A673 (cell line): ENCODE data around the gene IL26. TPM values are rescaled to one million over a fixed set of nuclear protein-coding genes. Genes with fewer than 3 reads are reported as not detected.

ENCODE experiments used
- BruUV-seq: library from RNA; stranded (reverse); fragments of 400-500 nt; replicated peaks from 2 replicates; lab custom pipeline; 2021; lab: Mats Ljungman, UMichigan
- CTCF ChIA-PET: fragments of 300-600 bp; sonication (Branson Sonifier 250); formaldehyde crosslinking; loops from one replicate; lab custom pipeline; 2022; ENCODE audit warnings: antibody characterized with exemption; lab: Charles Lee
- POLR2A ChIA-PET: fragments of 300-600 bp; sonication (Branson Sonifier 250); formaldehyde crosslinking; loops from one replicate; lab custom pipeline; 2022; ENCODE audit warnings: antibody characterized with exemption; ENCODE audit not compliant: low non-redundant PET; lab: Charles Lee
- DNase-seq: peaks from one replicate; pipeline ENCODE4 v3.0.0-alpha.2; 2015; ENCODE audit warnings: low spot score
- H3K27ac ChIP-seq: fragments of 200-600 bp; sonication (generic); 2 replicates; pipeline ENCODE4 v1.5.1; 2016; ENCODE audit warnings: mixed run types, low read depth, mild to moderate bottlenecking, mixed read lengths, antibody characterized with exemption, low read length; ENCODE audit not compliant: poor library complexity, severe bottlenecking
- H3K27me3 ChIP-seq: fragments of 200-600 bp; sonication (generic); replicated peaks from 2 replicates; pipeline ENCODE4 v1.6.1; 2017; ENCODE audit warnings: mixed run types, low read depth, mild to moderate bottlenecking, mixed read lengths, antibody characterized with exemption, low read length; ENCODE audit not compliant: insufficient read depth, poor library complexity
- H3K36me3 ChIP-seq: fragments of 200-600 bp; sonication (generic); 2 replicates; pipeline ENCODE4 v1.6.1; 2016; ENCODE audit warnings: mixed run types, mild to moderate bottlenecking, mixed read lengths, antibody characterized with exemption, low read length; ENCODE audit not compliant: insufficient read depth, poor library complexity, severe bottlenecking
- H3K4me1 ChIP-seq: fragments of 200-600 bp; sonication (generic); 2 replicates; pipeline ENCODE4 v1.6.1; 2017; ENCODE audit warnings: mixed run types, mild to moderate bottlenecking, mixed read lengths, antibody characterized with exemption, low read length; ENCODE audit not compliant: insufficient read depth, poor library complexity, severe bottlenecking
- H3K4me3 ChIP-seq: fragments of 200-600 bp; sonication (generic); 2 replicates; pipeline ENCODE4 v1.5.1; 2016; ENCODE audit warnings: low read depth, mixed run types, mild to moderate bottlenecking, mixed read lengths, low read length; ENCODE audit not compliant: poor library complexity, severe bottlenecking
- H3K9me3 ChIP-seq: fragments of 200-600 bp; sonication (generic); 2 replicates; pipeline ENCODE4 v1.6.1; 2016; ENCODE audit warnings: mixed run types, low read depth, mild to moderate bottlenecking, mixed read lengths, antibody characterized with exemption, low read length; ENCODE audit not compliant: poor library complexity, severe bottlenecking
- EZH2 ChIP-seq: fragments of 200-600 bp; sonication (generic); IDR thresholded peaks from 2 replicates; pipeline ENCODE4 v1.6.1; 2017; ENCODE audit warnings: borderline replicate concordance, low read depth, mild to moderate bottlenecking, mixed read lengths, antibody characterized with exemption, low read length; ENCODE audit not compliant: poor library complexity, severe bottlenecking
- intact Hi-C: fragments of 100-400 bp; cut with micrococcal nuclease; formaldehyde crosslinking; loops from one replicate; pipeline ENCODE4 v1.10.0; 2022; ENCODE audit not compliant: unreplicated experiment
- total RNA-seq: library from RNA; stranded (reverse); gene quantifications from 2 replicates; pipeline ENCODE4 v1.2.3, GENCODE V29; 2021
- TF ChIP-seq, protein P1 (sequence below): fragments of 300-800, 200-600 bp; sonication (generic); conservative IDR thresholded peaks from 2 replicates; pipeline ENCODE4 v1.5.1; 2017; ENCODE audit warnings: low read depth, mild to moderate bottlenecking, antibody characterized with exemption, low read length, moderate library complexity, mixed read lengths

IL26 gene
- total RNA-seq, 1 experiment from 2014 or later = not detected

DNA sequence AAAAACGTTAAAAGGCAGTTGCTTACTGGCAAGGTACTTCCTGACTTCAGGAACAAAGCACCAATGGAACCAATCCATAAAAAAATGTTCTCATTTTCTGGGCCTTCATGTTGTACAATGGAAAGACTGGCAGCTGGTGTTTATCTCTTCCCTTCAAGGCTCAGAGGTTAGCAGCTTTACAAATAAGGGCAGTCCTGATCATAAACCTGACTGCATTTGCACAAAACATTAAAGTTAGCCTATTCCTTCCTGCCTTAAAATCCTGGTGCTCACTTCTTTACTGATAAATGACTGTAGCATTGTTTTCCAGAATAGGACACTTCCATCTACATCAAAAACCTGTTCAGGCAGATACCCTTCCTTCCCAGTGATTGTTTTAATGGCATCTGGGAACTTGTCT is 19.2 kb downstream of the IL26 start:
- Histone ChIP-seq H3K4me3 (no peak overlapping the region), H3K27me3 (peaks cover 8% of the 10 kb centered on the region), H3K4me1 (no peaks in the 10 kb centered on the region), H3K9me3 (no peaks in the 10 kb centered on the region), H3K27ac (no peak overlapping the region), H3K36me3 (no peaks in the 10 kb centered on the region)
- POLR2A ChIA-PET = no interaction called here
- BruUV-seq = no TSS peak
- intact Hi-C loops = no loop called here
- CTCF ChIA-PET = no interaction called here
- no peak for TF ChIP-seq EZH2
- TF ChIP-seq, protein P1, sequence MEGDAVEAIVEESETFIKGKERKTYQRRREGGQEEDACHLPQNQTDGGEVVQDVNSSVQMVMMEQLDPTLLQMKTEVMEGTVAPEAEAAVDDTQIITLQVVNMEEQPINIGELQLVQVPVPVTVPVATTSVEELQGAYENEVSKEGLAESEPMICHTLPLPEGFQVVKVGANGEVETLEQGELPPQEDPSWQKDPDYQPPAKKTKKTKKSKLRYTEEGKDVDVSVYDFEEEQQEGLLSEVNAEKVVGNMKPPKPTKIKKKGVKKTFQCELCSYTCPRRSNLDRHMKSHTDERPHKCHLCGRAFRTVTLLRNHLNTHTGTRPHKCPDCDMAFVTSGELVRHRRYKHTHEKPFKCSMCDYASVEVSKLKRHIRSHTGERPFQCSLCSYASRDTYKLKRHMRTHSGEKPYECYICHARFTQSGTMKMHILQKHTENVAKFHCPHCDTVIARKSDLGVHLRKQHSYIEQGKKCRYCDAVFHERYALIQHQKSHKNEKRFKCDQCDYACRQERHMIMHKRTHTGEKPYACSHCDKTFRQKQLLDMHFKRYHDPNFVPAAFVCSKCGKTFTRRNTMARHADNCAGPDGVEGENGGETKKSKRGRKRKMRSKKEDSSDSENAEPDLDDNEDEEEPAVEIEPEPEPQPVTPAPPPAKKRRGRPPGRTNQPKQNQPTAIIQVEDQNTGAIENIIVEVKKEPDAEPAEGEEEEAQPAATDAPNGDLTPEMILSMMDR = no peak
- DNase-seq = no peak

DNA sequence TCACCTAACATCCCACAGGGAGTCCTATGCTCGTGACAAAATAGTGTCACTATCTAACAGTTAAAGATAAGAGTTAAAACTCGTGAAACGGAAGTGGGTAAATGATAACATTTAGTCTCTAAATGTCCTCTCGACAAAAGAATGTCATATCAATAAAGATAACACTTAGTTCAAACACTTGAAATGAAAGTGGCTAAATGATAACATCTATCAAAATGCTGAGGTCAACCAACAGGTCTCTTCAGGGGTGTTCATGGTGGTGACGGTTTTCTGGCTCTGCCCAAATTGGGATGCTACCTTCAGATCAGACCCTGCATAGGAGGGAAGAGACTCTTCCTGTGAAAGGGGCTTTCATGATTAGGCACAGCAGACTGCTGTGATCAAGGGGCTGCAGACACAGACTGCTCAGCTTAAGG is 22.1 kb downstream of the IL26 start:
- TF ChIP-seq EZH2 = no peak
- TF ChIP-seq, protein P1 = no peak
- H3K4me3 ChIP-seq = no peak overlapping the region
- no peaks in the 10 kb centered on the region for H3K36me3 ChIP-seq
- H3K4me1 ChIP-seq = no peaks in the 10 kb centered on the region
- BruUV-seq = no TSS peak
- intact Hi-C loops = no loop called here
- CTCF ChIA-PET = no interaction called here
- peaks cover 8% of the 10 kb centered on the region for H3K27me3 ChIP-seq
- no peaks in the 10 kb centered on the region for H3K9me3 ChIP-seq
- H3K27ac ChIP-seq = no peak overlapping the region
- POLR2A ChIA-PET = interaction anchor here (0.5 kb wide), 1 partner anchor 584 kb away, joined by 3 read pairs; no protein-coding TSS in a partner anchor
- DNase-seq = no peak

DNA sequence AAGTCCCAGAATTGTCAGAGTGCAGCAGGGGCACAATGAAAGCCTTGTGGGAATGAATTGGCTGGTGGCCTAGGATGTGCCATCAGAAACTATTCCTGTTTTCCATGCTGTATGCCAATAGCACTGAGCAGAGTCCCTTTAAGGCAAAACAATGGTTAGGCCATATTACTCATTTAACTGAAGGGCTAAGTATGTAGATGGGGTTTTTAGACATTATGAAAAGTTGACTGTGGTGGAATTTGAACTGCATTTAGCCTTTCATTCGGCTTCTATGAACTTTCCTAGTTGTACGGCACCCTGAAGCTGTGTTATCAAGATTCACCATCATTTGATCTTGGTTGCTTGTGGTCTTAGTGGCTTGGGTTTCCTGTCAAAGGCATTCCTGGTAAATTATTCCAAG is 24.8 kb downstream of the IL26 start:
- Histone ChIP-seq H3K4me1 (no peaks in the 10 kb centered on the region), H3K4me3 (no peak overlapping the region), H3K36me3 (no peaks in the 10 kb centered on the region), H3K9me3 (no peaks in the 10 kb centered on the region), H3K27me3 (peaks cover 4% of the 10 kb centered on the region), H3K27ac (no peak overlapping the region)
- CTCF ChIA-PET = no interaction called here
- DNase-seq = no peak
- intact Hi-C loops = no loop called here
- no TSS peak for BruUV-seq
- no peak for TF ChIP-seq EZH2
- TF ChIP-seq, protein P1 = no peak
- POLR2A ChIA-PET = no interaction called here
